ENCODE data around the gene TAF12. TPM values are rescaled to one million over a fixed set of nuclear protein-coding genes. Genes with fewer than 3 reads are reported as not detected.
"Not testable (repeated sequence)": the region's sequence is repeated elsewhere in the genome, so short reads cannot be mapped to it uniquely, and the experiment has no call there.

The TAF12 gene
- 49.5 TPM for total RNA-seq
- 40.8 TPM for polyA plus RNA-seq
- long read RNA-seq, donor 1, partial matches to known transcripts = 0 of 2 reads
- long read RNA-seq, donor 1, other reads (novel, unspliced or antisense) = 0 of 2 reads
- long read RNA-seq, donor 2, transcript TAF12-202 (6 exons, 1,334 nt) = major isoform, 46 of 146 reads
- long read RNA-seq, donor 2, partial matches to known transcripts = 99 of 146 reads
- long read RNA-seq, donor 2, other reads (novel, unspliced or antisense) = 0 of 146 reads
- long read RNA-seq, donor 3, transcript TAF12-202 (6 exons, 1,334 nt) = major isoform, 26 of 51 reads
- long read RNA-seq, donor 3, partial matches to known transcripts = 23 of 51 reads
- long read RNA-seq, donor 3, other reads (novel, unspliced or antisense) = 0 of 51 reads
- long read RNA-seq, donor 4, transcript TAF12-202 (6 exons, 1,334 nt) = major isoform, 12 of 191 reads
- long read RNA-seq, donor 4, partial matches to known transcripts = 150 of 191 reads
- long read RNA-seq, donor 4, other reads (novel, unspliced or antisense) = 29 of 191 reads
- long read RNA-seq, donor 5, transcript TAF12-202 (6 exons, 1,334 nt) = major isoform, 42 of 72 reads
- long read RNA-seq, donor 5, partial matches to known transcripts = 30 of 72 reads
- long read RNA-seq, donor 5, other reads (novel, unspliced or antisense) = 0 of 72 reads
- long read RNA-seq, donor 6, transcript TAF12-202 (6 exons, 1,334 nt) = major isoform, 22 of 53 reads
- long read RNA-seq, donor 6, partial matches to known transcripts = 31 of 53 reads
- long read RNA-seq, donor 6, other reads (novel, unspliced or antisense) = 0 of 53 reads
- long read RNA-seq, donor 7, transcript TAF12-202 (6 exons, 1,334 nt) = major isoform, 27 of 47 reads
- long read RNA-seq, donor 7, partial matches to known transcripts = 20 of 47 reads
- long read RNA-seq, donor 7, other reads (novel, unspliced or antisense) = 0 of 47 reads
- long read RNA-seq, donor 8, transcript TAF12-202 (6 exons, 1,334 nt) = major isoform, 10 of 35 reads
- long read RNA-seq, donor 8, partial matches to known transcripts = 25 of 35 reads
- long read RNA-seq, donor 8, other reads (novel, unspliced or antisense) = 0 of 35 reads
- long read RNA-seq, donor 9, transcript TAF12-202 (6 exons, 1,334 nt) = major isoform, 17 of 65 reads
- long read RNA-seq, donor 9, partial matches to known transcripts = 48 of 65 reads
- long read RNA-seq, donor 9, other reads (novel, unspliced or antisense) = 0 of 65 reads
- long read RNA-seq, donor 10, transcript TAF12-202 (6 exons, 1,334 nt) = major isoform, 27 of 81 reads
- long read RNA-seq, donor 10, partial matches to known transcripts = 54 of 81 reads
- long read RNA-seq, donor 10, other reads (novel, unspliced or antisense) = 0 of 81 reads

- no peaks in the 10 kb centered on the region for H3K27me3 ChIP-seq (ENCODE audit: control insufficient read depth in 2 of 2, insufficient read depth in 1 of 2, low read length in 1 of 2)
- H3K9me3 ChIP-seq (ENCODE audit: control insufficient read depth in 2 of 2, insufficient read depth in 1 of 2, low read length in 1 of 2) = no peaks in the 10 kb centered on the region
- H3K36me3 ChIP-seq (ENCODE audit: control insufficient read depth in 2 of 2, insufficient read depth in 2 of 2, low read length in 1 of 2) = no peaks in the 10 kb centered on the region
- DNase-seq (ENCODE audit: low read depth in 6 of 9, low spot score in 9 of 9) = peak; percentile 91 to 98 (median 97)
- peak within 1 kb of the TSS; percentile 96 to 97 for H3K27ac ChIP-seq (ENCODE audit: low read depth in 1 of 2, low read length in 1 of 2)
- H3K4me3 ChIP-seq (ENCODE audit: low read length in 2 of 2) = peak within 1 kb of the TSS; percentile 70 to 88
- peaks cover 4 to 31% of the 10 kb centered on the region in 2 donors for H3K4me1 ChIP-seq (ENCODE audit: control insufficient read depth in 2 of 2, insufficient read depth in 2 of 2, low read length in 2 of 2)
- under 1% methylated on average over 49 of the region's 49 CpGs for WGBS
These were observed at the start of gene TAF12 for GRCh38 chr1:28642847-28643635. TSS of gene TAF12 (minus strand) at chr1:28643067. CDS start at chr1:28622081, 20,986 bp downstream.

- DNase-seq (ENCODE audit: low read depth in 6 of 9, low spot score in 9 of 9); H3K9me3 ChIP-seq (ENCODE audit: control insufficient read depth in 2 of 2, insufficient read depth in 1 of 2, low read length in 1 of 2); H3K27me3 ChIP-seq (ENCODE audit: control insufficient read depth in 2 of 2, insufficient read depth in 1 of 2, low read length in 1 of 2); H3K27ac ChIP-seq (ENCODE audit: low read depth in 1 of 2, low read length in 1 of 2); H3K4me1 ChIP-seq (ENCODE audit: control insufficient read depth in 2 of 2, insufficient read depth in 2 of 2, low read length in 2 of 2); H3K4me3 ChIP-seq (ENCODE audit: low read length in 2 of 2): not testable (repeated sequence)
- 96% methylated on average over 1 of the region's 1 CpG for WGBS
- peaks cover 45 to 52% of the 10 kb centered on the region in 2 donors for H3K36me3 ChIP-seq (ENCODE audit: control insufficient read depth in 2 of 2, insufficient read depth in 2 of 2, low read length in 1 of 2)
These were observed 48.8 kb upstream of the TAF12 start for GRCh38 chr1:28691627-28692026.

GRCh38 chr1:28684937-28685336, 42.1 kb upstream of the TAF12 start:
- WGBS = 96% methylated on average over 4 of the region's 4 CpGs
- Histone ChIP-seq H3K4me3 (ENCODE audit: low read length in 2 of 2) (no peak overlapping the region), H3K27ac (ENCODE audit: low read depth in 1 of 2, low read length in 1 of 2) (no peak overlapping the region), H3K9me3 (ENCODE audit: control insufficient read depth in 2 of 2, insufficient read depth in 1 of 2, low read length in 1 of 2) (no peaks in the 10 kb centered on the region), H3K36me3 (ENCODE audit: control insufficient read depth in 2 of 2, insufficient read depth in 2 of 2, low read length in 1 of 2) (peaks cover 44 to 51% of the 10 kb centered on the region in 2 donors), H3K4me1 (ENCODE audit: control insufficient read depth in 2 of 2, insufficient read depth in 2 of 2, low read length in 2 of 2) (no peaks in the 10 kb centered on the region), H3K27me3 (ENCODE audit: control insufficient read depth in 2 of 2, insufficient read depth in 1 of 2, low read length in 1 of 2) (no peaks in the 10 kb centered on the region)
- no peak for DNase-seq (ENCODE audit: low read depth in 6 of 9, low spot score in 9 of 9)

GRCh38 chr1:28682840-28683239, 40.0 kb upstream of the TAF12 start:
- no peak overlapping the region for H3K27ac ChIP-seq (ENCODE audit: low read depth in 1 of 2, low read length in 1 of 2)
- H3K27me3 ChIP-seq (ENCODE audit: control insufficient read depth in 2 of 2, insufficient read depth in 1 of 2, low read length in 1 of 2) = no peaks in the 10 kb centered on the region
- WGBS = 92% methylated on average over 6 of the region's 6 CpGs
- H3K4me3 ChIP-seq (ENCODE audit: low read length in 2 of 2) = no peak overlapping the region
- no peak for DNase-seq (ENCODE audit: low read depth in 6 of 9, low spot score in 9 of 9)
- H3K9me3 ChIP-seq (ENCODE audit: control insufficient read depth in 2 of 2, insufficient read depth in 1 of 2, low read length in 1 of 2) = no peaks in the 10 kb centered on the region
- peaks cover 44 to 50% of the 10 kb centered on the region in 2 donors for H3K36me3 ChIP-seq (ENCODE audit: control insufficient read depth in 2 of 2, insufficient read depth in 2 of 2, low read length in 1 of 2)
- no peaks in the 10 kb centered on the region for H3K4me1 ChIP-seq (ENCODE audit: control insufficient read depth in 2 of 2, insufficient read depth in 2 of 2, low read length in 2 of 2)

- WGBS = 97% methylated on average over 4 of the region's 4 CpGs
- Histone ChIP-seq H3K27me3 (ENCODE audit: control insufficient read depth in 2 of 2, insufficient read depth in 1 of 2, low read length in 1 of 2) (no peaks in the 10 kb centered on the region), H3K27ac (ENCODE audit: low read depth in 1 of 2, low read length in 1 of 2) (no peak overlapping the region), H3K4me3 (ENCODE audit: low read length in 2 of 2) (no peak overlapping the region), H3K4me1 (ENCODE audit: control insufficient read depth in 2 of 2, insufficient read depth in 2 of 2, low read length in 2 of 2) (no peaks in the 10 kb centered on the region), H3K36me3 (ENCODE audit: control insufficient read depth in 2 of 2, insufficient read depth in 2 of 2, low read length in 1 of 2) (peaks cover 27 to 40% of the 10 kb centered on the region in 2 donors), H3K9me3 (ENCODE audit: control insufficient read depth in 2 of 2, insufficient read depth in 1 of 2, low read length in 1 of 2) (no peaks in the 10 kb centered on the region)
- DNase-seq (ENCODE audit: low read depth in 6 of 9, low spot score in 9 of 9) = no peak
These were observed 37.3 kb upstream of the TAF12 start for GRCh38 chr1:28680151-28680550.

GRCh38 chr1:28675924-28676257, 33.0 kb upstream of the TAF12 start:
- H3K27me3 ChIP-seq (ENCODE audit: control insufficient read depth in 2 of 2, insufficient read depth in 1 of 2, low read length in 1 of 2) = no peaks in the 10 kb centered on the region

GRCh38 chr1:28672971-28673370, 30.1 kb upstream of the TAF12 start:
- H3K27me3 ChIP-seq (ENCODE audit: control insufficient read depth in 2 of 2, insufficient read depth in 1 of 2, low read length in 1 of 2); H3K27ac ChIP-seq (ENCODE audit: low read depth in 1 of 2, low read length in 1 of 2); H3K36me3 ChIP-seq (ENCODE audit: control insufficient read depth in 2 of 2, insufficient read depth in 2 of 2, low read length in 1 of 2); DNase-seq (ENCODE audit: low read depth in 6 of 9, low spot score in 9 of 9); H3K9me3 ChIP-seq (ENCODE audit: control insufficient read depth in 2 of 2, insufficient read depth in 1 of 2, low read length in 1 of 2); H3K4me3 ChIP-seq (ENCODE audit: low read length in 2 of 2): not testable (repeated sequence)
- WGBS = 98% methylated on average over 15 of the region's 15 CpGs
- H3K4me1 ChIP-seq (ENCODE audit: control insufficient read depth in 2 of 2, insufficient read depth in 2 of 2, low read length in 2 of 2) = peaks cover 5 to 12% of the 10 kb centered on the region in 2 donors

More at GRCh38 chr1:28675924-28676257, 33.0 kb upstream of the TAF12 start:
- Histone ChIP-seq H3K4me1 (ENCODE audit: control insufficient read depth in 2 of 2, insufficient read depth in 2 of 2, low read length in 2 of 2) (no peaks in the 10 kb centered on the region), H3K4me3 (ENCODE audit: low read length in 2 of 2) (no peak overlapping the region), H3K27ac (ENCODE audit: low read depth in 1 of 2, low read length in 1 of 2) (no peak overlapping the region), H3K36me3 (ENCODE audit: control insufficient read depth in 2 of 2, insufficient read depth in 2 of 2, low read length in 1 of 2) (peaks cover 0 to 6% of the 10 kb centered on the region in 2 donors), H3K9me3 (ENCODE audit: control insufficient read depth in 2 of 2, insufficient read depth in 1 of 2, low read length in 1 of 2) (no peaks in the 10 kb centered on the region)
- DNase-seq (ENCODE audit: low read depth in 6 of 9, low spot score in 9 of 9) = no peak

- H3K27me3 ChIP-seq (ENCODE audit: control insufficient read depth in 2 of 2, insufficient read depth in 1 of 2, low read length in 1 of 2) = no peaks in the 10 kb centered on the region
- H3K27ac ChIP-seq (ENCODE audit: low read depth in 1 of 2, low read length in 1 of 2) = no peak overlapping the region
- H3K4me3 ChIP-seq (ENCODE audit: low read length in 2 of 2) = no peak overlapping the region
- no peak for DNase-seq (ENCODE audit: low read depth in 6 of 9, low spot score in 9 of 9)
- WGBS = 97% methylated on average over 20 of the region's 20 CpGs
- H3K9me3 ChIP-seq (ENCODE audit: control insufficient read depth in 2 of 2, insufficient read depth in 1 of 2, low read length in 1 of 2) = no peaks in the 10 kb centered on the region
- H3K4me1 ChIP-seq (ENCODE audit: control insufficient read depth in 2 of 2, insufficient read depth in 2 of 2, low read length in 2 of 2) = peaks cover 7 to 18% of the 10 kb centered on the region in 2 donors
- peaks cover 0 to 4% of the 10 kb centered on the region in 2 donors for H3K36me3 ChIP-seq (ENCODE audit: control insufficient read depth in 2 of 2, insufficient read depth in 2 of 2, low read length in 1 of 2)
These were observed 28.4 kb upstream of the TAF12 start for GRCh38 chr1:28671254-28671780.
